ENCODE measurements around the gene TECR. TPM values are rescaled to one million over a fixed set of nuclear protein-coding genes. Genes with fewer than 3 reads are reported as not detected.

Gene TECR
- total and polyA plus RNA-seq, 9 of the 15 experiments (the other 6 are each of a cell fraction or from before 2014, with no cell fraction given) = 29.3 to 211 (median 81.4) TPM

GRCh38 chr19:14510311-14511228 is 18.8 kb upstream of the TECR start (continued):
- no peak for TF ChIP-seq SRSF1 (IDR thresholded peaks at IDR 0.05; ENCODE audit: low read depth, low read length)
- no peak for TF ChIP-seq ZKSCAN1 (IDR thresholded peaks at IDR 0.05; ENCODE audit: low read depth, low read length)
- no peak for TF ChIP-seq SP1 (CRISPR knock-in tag; IDR thresholded peaks at IDR 0.05)
- TF ChIP-seq ZNF165 (CRISPR knock-in tag; IDR thresholded peaks at IDR 0.05; ENCODE audit: borderline replicate concordance) = no peak
- no peak for TF ChIP-seq ARID3A (IDR thresholded peaks at IDR 0.05; ENCODE audit: borderline replicate concordance, low read depth, low read length)
- 0 out of 2 replicates have a peak, but pooled peaks have one; percentile 54 for TF ChIP-seq SMAD4 (CRISPR knock-in tag; conservative IDR thresholded peaks at IDR 0.05)
- TF ChIP-seq, protein P1, sequence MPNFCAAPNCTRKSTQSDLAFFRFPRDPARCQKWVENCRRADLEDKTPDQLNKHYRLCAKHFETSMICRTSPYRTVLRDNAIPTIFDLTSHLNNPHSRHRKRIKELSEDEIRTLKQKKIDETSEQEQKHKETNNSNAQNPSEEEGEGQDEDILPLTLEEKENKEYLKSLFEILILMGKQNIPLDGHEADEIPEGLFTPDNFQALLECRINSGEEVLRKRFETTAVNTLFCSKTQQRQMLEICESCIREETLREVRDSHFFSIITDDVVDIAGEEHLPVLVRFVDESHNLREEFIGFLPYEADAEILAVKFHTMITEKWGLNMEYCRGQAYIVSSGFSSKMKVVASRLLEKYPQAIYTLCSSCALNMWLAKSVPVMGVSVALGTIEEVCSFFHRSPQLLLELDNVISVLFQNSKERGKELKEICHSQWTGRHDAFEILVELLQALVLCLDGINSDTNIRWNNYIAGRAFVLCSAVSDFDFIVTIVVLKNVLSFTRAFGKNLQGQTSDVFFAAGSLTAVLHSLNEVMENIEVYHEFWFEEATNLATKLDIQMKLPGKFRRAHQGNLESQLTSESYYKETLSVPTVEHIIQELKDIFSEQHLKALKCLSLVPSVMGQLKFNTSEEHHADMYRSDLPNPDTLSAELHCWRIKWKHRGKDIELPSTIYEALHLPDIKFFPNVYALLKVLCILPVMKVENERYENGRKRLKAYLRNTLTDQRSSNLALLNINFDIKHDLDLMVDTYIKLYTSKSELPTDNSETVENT (CRISPR knock-in tag; IDR thresholded peaks at IDR 0.05) = no peak
- 0 out of 2 replicates have a peak, but pooled peaks have one; percentile 25 for TF ChIP-seq GABPA (tag; conservative IDR thresholded peaks at IDR 0.05; ENCODE audit: low read depth)
- TF ChIP-seq FOSL1 (tag; conservative IDR thresholded peaks at IDR 0.05) = peak; percentile 85
- TF ChIP-seq HDAC2 (IDR thresholded peaks at IDR 0.05) = 0 out of 2 replicates have a peak, but pooled peaks have one; percentile 17
- TF ChIP-seq YBX1 (IDR thresholded peaks at IDR 0.05) = no peak
- no peak for TF ChIP-seq ZNF707 (CRISPR knock-in tag; conservative IDR thresholded peaks at IDR 0.05)
- TF ChIP-seq POU5F1 (IDR thresholded peaks at IDR 0.05; ENCODE audit: borderline replicate concordance, low read depth, low read length, partially characterized antibody) = no peak
- no peak for TF ChIP-seq TEAD4 (IDR thresholded peaks at IDR 0.05; ENCODE audit: low read length)
- TF ChIP-seq TEAD4 (CRISPR knock-in tag; IDR thresholded peaks at IDR 0.05; ENCODE audit: borderline replicate concordance) = no peak
- TF ChIP-seq RBM39 (optimal IDR thresholded peaks at IDR 0.05; ENCODE audit: low read depth, low read length) = no peak
- peak in 1 of 2 experiments; percentile 45 for TF ChIP-seq AFF1 (IDR thresholded peaks at IDR 0.05; ENCODE audit: low read depth in 1 of 2, partially characterized antibody in 2 of 2)
- TF ChIP-seq SETDB1 (IDR thresholded peaks at IDR 0.05; ENCODE audit: low read length) = no peak
- TF ChIP-seq NR2F6 (CRISPR knock-in tag; IDR thresholded peaks at IDR 0.05) = no peak
